NCI-H2196 (cell line): Measurements from ENCODE around the gene PEX10.

Experiments
- DNase-seq: peaks from one replicate; lab custom pipeline; 2025; ENCODE audit not compliant: unreplicated experiment; lab: John Stamatoyannopoulos, UW

Gene PEX10

GRCh38 chr1:2389644-2390043 lies 22.7 kb downstream of the PEX10 start:
- no peak for DNase-seq

- DNase-seq: no peak
Measured at GRCh38 chr1:2388004-2388913, 24.1 kb downstream of the PEX10 start.

- no peak for DNase-seq
Measured at GRCh38 chr1:2386636-2387611, 25.4 kb downstream of the PEX10 start.

- no peak for DNase-seq
Measured at GRCh38 chr1:2385606-2386280, 26.6 kb downstream of the PEX10 start.

- no peak for DNase-seq
Measured at GRCh38 chr1:2384941-2385481, 27.4 kb downstream of the PEX10 start.

GRCh38 chr1:2384130-2384860 lies 28.1 kb downstream of the PEX10 start:
- DNase-seq: no peak

GRCh38 chr1:2383576-2383975 lies 28.8 kb downstream of the PEX10 start:
- no peak for DNase-seq

- peak; percentile 43 for DNase-seq
Measured at GRCh38 chr1:2382621-2383361, 29.6 kb downstream of the PEX10 start.

- DNase-seq: peak; percentile 17
Measured at GRCh38 chr1:2381741-2382620, 30.4 kb downstream of the PEX10 start.

GRCh38 chr1:2380816-2381591 lies 31.4 kb downstream of the PEX10 start:
- DNase-seq: no peak

- DNase-seq: no peak
Measured at GRCh38 chr1:2379733-2380404, 32.5 kb downstream of the PEX10 start.

GRCh38 chr1:2378956-2379732 lies 33.2 kb downstream of the PEX10 start:
- no peak for DNase-seq

- no peak for DNase-seq
Measured at GRCh38 chr1:2378441-2378851, 33.9 kb downstream of the PEX10 start.

GRCh38 chr1:2377751-2378440 lies 34.5 kb downstream of the PEX10 start:
- no peak for DNase-seq

- no peak for DNase-seq
Measured at GRCh38 chr1:2376931-2377672, 35.3 kb downstream of the PEX10 start.
